ENCODE measurements around the gene THBD. TPM values are rescaled to one million over a fixed set of nuclear protein-coding genes. Genes with fewer than 3 reads are reported as not detected.

THBD gene
- total and polyA plus RNA-seq, 9 of the 15 experiments (the other 6 are each of a cell fraction or from before 2014, with no cell fraction given): 0.07 to 0.49 (median 0.33) TPM

- TF ChIP-seq ZNF3 (CRISPR knock-in tag; IDR thresholded peaks at IDR 0.05): no peak
- TF ChIP-seq ZKSCAN3 (CRISPR knock-in tag; IDR thresholded peaks at IDR 0.05): no peak
- TF ChIP-seq POLR2AphosphoS2 (IDR thresholded peaks at IDR 0.05; ENCODE audit: low read length): no peak
- no peak for TF ChIP-seq ZNF586 (CRISPR knock-in tag; conservative IDR thresholded peaks at IDR 0.05)
- no peak for TF ChIP-seq HDAC6 (IDR thresholded peaks at IDR 0.05; ENCODE audit: low read depth, low read length)
- TF ChIP-seq SUPT5H (IDR thresholded peaks at IDR 0.05): no peak
- no peak for TF ChIP-seq ZNF609 (CRISPR knock-in tag; IDR thresholded peaks at IDR 0.05; ENCODE audit: borderline replicate concordance)
Measured at GRCh38 chr20:23028392-23028791, 21.1 kb downstream of the THBD start (continued).

- Histone ChIP-seq H3K79me2 (ENCODE audit: control insufficient read depth, insufficient read depth, low read length) (no peaks in the 10 kb centered on the region), H2AFZ (ENCODE audit: low read depth, low read length) (no peak overlapping the region), H3K4me2 (ENCODE audit: insufficient read depth, low read length) (no peak overlapping the region), H3K4me3 (no peak overlapping the region), H3K9me3 (replicated peaks; ENCODE audit: control insufficient read depth, insufficient read depth, low read depth, low read length) (no peaks in the 10 kb centered on the region), H3K4me1 (replicated peaks in 1 of 2; ENCODE audit: control insufficient read depth in 2 of 2, insufficient read depth in 2 of 2, low read length in 2 of 2) (no peaks in the 10 kb centered on the region; a peak in 2 of 5 replicates), H3K9me1 (ENCODE audit: control insufficient read depth, insufficient read depth, low read length) (no peaks in the 10 kb centered on the region), H3K36me3 (ENCODE audit: control insufficient read depth, insufficient read depth, low read length) (no peaks in the 10 kb centered on the region), H3K27ac (ENCODE audit: extremely low read depth, low read depth, low read length) (no peak overlapping the region), H3K9ac (ENCODE audit: insufficient read depth in 1 of 2, low read depth in 2 of 2, low read length in 2 of 2) (no peak overlapping the region), H4K20me1 (replicated peaks; ENCODE audit: control insufficient read depth, insufficient read depth, low read length) (no peaks in the 10 kb centered on the region), H3K27me3 (ENCODE audit: control insufficient read depth in 2 of 2, insufficient read depth in 2 of 2, low read length in 2 of 2) (no peaks in the 10 kb centered on the region)
- BruUV-seq (replicated peaks): no TSS peak
- POLR2A ChIA-PET: no interaction called here
- DNase-seq (ENCODE audit: extremely low read depth in 1 of 4, low spot score in 3 of 4) (no peak), FAIRE-seq (no peak), ATAC-seq (no peak)
- CTCF ChIA-PET (ENCODE audit: low intra/inter-chr PET ratio): no interaction called here
- no CpG with 5 or more reads among the region's 1 CpG for WGBS (ENCODE audit: insufficient coverage, low coverage, missing lambda C conversion rate)
- in situ Hi-C loops (cut with MboI) (no loop called here), intact Hi-C loops (cut with micrococcal nuclease) (no loop called here)
- TF ChIP-seq GABPA (tag; conservative IDR thresholded peaks at IDR 0.05; ENCODE audit: low read depth) (no peak), ZFX (CRISPR knock-in tag; IDR thresholded peaks at IDR 0.05) (no peak), ZNF398 (CRISPR knock-in tag; IDR thresholded peaks at IDR 0.05) (no peak), STAT6 (CRISPR knock-in tag; IDR thresholded peaks at IDR 0.05) (no peak), CGGBP1 (CRISPR knock-in tag; IDR thresholded peaks at IDR 0.05) (no peak)
Measured at GRCh38 chr20:23027721-23028120, 21.8 kb downstream of the THBD start.
